ENCODE data around the gene PLEKHS1.
"Not testable (repeated sequence)": the region's sequence is repeated elsewhere in the genome, so short reads cannot be mapped to it uniquely, and the experiment has no call there.

PLEKHS1 gene

DNA sequence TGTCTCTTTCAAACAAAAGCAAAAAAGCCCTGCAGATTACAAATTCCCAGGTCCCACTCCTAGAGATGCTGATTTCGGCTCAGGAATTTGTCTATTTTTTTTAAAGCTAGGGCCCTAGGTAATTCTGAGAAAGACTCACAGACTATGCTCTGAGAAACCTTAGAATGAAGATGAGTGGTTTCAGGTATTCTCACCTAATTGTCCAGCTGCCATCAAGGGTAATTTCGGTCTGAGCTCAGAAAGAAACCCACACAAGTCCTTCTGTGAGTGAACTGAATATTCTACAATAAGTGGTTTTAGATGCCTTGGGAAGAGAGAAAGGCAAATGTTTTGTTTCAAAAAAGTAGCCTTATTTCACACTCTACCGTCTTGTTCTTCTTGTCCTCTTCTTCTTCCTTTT, 56.7 kb downstream of the PLEKHS1 start:
- TF ChIP-seq, protein P1, sequence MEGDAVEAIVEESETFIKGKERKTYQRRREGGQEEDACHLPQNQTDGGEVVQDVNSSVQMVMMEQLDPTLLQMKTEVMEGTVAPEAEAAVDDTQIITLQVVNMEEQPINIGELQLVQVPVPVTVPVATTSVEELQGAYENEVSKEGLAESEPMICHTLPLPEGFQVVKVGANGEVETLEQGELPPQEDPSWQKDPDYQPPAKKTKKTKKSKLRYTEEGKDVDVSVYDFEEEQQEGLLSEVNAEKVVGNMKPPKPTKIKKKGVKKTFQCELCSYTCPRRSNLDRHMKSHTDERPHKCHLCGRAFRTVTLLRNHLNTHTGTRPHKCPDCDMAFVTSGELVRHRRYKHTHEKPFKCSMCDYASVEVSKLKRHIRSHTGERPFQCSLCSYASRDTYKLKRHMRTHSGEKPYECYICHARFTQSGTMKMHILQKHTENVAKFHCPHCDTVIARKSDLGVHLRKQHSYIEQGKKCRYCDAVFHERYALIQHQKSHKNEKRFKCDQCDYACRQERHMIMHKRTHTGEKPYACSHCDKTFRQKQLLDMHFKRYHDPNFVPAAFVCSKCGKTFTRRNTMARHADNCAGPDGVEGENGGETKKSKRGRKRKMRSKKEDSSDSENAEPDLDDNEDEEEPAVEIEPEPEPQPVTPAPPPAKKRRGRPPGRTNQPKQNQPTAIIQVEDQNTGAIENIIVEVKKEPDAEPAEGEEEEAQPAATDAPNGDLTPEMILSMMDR (IDR thresholded peaks at IDR 0.05; ENCODE audit: control insufficient read depth, extremely low read depth, insufficient read depth): no peak
- H3K4me3 ChIP-seq (ENCODE audit: low read depth, low read length): no peak overlapping the region
- DNase-seq (ENCODE audit: low read depth): no peak

DNA sequence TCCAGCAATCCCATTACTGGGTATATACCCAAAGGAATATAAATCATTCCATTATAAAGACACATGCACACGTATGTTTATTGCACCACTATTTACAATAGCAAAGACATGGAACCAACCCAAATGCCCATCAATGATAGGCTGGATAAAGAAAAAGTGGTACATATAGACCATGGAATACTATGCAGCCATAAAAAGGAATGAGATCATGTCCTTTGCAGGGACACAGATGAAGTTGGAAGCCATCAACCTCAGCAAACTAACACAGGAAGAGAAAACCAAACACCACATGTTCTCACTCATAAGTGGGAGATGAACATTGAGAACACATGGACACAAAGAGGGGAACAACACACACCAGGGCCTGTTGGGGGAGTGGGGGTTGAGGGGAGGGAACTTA, 63.2 kb downstream of the PLEKHS1 start:
- DNase-seq (ENCODE audit: low read depth); H3K4me3 ChIP-seq (ENCODE audit: low read depth, low read length): not testable (repeated sequence)

DNA sequence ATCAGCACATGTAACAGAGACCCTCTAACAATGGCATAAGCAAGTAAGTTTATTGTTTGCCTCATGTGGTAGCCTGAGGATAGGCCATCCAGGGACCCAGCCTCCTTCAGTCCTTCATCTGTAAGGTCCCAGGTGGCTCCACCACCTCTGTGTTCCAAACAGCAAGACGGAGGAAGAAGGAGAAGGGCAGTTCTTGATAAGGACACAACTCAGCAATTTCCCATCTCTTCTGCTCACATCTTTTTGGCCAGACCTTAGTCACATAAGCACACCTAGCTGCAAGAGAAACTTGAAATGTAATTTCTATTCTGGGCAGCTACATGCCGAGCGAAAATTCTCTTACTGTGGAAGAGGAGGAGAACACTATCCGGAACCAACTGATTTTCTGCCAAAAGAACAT, 68.5 kb downstream of the PLEKHS1 start:
- no peak for DNase-seq (ENCODE audit: low read depth)
- TF ChIP-seq, protein P1 (IDR thresholded peaks at IDR 0.05; ENCODE audit: control insufficient read depth, extremely low read depth, insufficient read depth): no peak
- H3K4me3 ChIP-seq (ENCODE audit: low read depth, low read length): no peak overlapping the region

DNA sequence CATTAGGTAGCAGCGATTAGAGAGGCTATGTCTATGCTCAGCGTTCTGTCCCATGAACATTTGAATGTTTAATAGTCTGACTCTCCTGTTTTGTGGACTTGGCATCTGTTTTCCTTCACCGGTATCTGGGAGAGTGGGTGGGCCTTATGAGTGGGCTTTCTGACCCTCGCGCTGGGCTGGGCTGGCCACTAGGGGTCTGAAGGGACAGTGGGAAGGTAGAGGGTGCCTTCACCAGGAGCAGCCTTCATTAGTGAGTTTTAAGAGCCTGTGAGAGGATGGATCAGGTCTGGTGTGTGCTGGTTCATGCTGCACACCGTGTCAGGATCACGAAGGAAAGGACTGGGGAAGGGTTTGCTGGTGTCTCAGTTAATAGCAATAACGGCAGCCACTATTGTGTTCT, 69.0 kb downstream of the PLEKHS1 start:
- no peak for DNase-seq (ENCODE audit: low read depth)
- TF ChIP-seq, protein P1 (IDR thresholded peaks at IDR 0.05; ENCODE audit: control insufficient read depth, extremely low read depth, insufficient read depth): no peak

DNA sequence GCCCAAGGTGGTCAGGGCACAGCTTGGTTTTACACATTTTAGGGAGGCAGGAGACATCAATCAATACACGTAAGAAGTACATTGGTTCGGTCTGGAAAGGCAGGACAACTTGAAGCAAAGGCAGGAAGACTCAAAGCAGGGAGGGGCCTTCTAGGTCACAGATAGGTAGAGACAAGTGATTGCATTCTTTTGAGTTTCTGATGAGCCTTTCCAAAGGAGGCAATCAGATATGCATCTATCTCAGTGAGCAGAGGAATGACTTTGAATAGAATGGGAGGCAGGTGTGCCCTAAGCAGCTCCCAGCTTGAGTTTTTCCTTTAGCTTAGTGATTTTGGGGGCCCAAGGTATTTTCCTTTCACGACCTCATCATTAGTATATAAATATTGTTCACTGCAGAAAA, 69.8 kb downstream of the PLEKHS1 start:
- not testable (repeated sequence) for H3K4me3 ChIP-seq (ENCODE audit: low read depth, low read length); DNase-seq (ENCODE audit: low read depth)

More for the DNA sequence above, 69.0 kb downstream of the PLEKHS1 start:
- no peak overlapping the region for H3K4me3 ChIP-seq (ENCODE audit: low read depth, low read length)

DNA sequence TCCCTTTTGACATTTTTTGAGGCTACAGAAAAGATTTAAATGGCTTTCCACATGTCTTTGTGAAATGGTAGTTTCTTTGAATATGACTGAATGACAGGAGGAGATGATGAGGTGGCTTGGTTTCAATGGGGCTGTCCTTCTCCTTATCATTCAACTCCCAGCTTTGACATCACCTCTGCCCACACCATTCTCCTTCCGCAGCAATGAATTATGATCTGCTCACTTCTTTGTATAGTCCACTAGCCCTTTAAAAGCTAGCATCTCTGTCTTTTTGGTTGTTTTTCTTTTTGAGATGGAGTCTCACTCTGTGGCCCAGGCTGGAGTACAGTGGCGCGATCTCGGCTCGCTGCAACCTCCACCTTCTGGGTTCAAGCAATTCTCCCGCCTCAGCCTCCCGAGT, 70.7 kb downstream of the PLEKHS1 start:
- no peak for DNase-seq (ENCODE audit: low read depth)
- H3K4me3 ChIP-seq (ENCODE audit: low read depth, low read length): no peak overlapping the region
- TF ChIP-seq, protein P1 (IDR thresholded peaks at IDR 0.05; ENCODE audit: control insufficient read depth, extremely low read depth, insufficient read depth): no peak

DNA sequence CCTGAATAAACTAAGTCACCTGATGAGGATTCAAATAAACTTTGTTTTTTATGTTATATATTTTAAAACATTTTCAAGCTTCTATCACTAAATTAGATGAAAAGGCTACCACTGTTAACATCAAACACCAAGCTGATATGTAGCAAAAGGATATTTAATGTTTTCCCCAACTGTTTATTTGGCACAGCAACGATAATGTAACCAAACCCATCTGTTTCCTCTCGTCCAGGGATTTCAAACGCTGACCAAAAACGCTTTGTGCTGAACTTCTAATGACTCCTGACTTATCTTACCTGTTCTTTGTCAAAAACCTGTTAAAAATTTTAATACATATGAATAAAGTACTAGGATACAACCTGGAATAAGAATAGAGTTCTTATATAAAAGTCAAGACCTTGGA, 71.9 kb downstream of the PLEKHS1 start:
- TF ChIP-seq, protein P1 (IDR thresholded peaks at IDR 0.05; ENCODE audit: control insufficient read depth, extremely low read depth, insufficient read depth): no peak
- no peak for DNase-seq (ENCODE audit: low read depth)
- no peak overlapping the region for H3K4me3 ChIP-seq (ENCODE audit: low read depth, low read length)

DNA sequence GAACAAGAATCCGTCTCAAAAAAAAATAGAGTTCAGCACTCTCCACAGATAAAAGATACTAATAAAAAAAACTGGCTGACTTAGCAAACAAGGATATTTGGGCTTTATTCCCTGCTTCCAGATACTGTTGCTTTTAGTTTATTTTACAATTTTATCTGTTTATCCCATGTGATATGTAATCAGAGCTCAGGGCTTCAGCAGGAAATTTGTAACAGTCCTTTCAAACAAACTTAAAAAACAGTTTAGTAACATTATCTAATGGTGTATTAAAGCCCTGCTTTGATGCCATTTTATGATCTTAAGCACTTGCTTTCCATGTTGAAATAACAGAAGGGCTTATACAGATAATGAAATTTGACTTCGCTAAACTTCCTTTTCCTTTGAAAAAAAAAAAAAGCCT, 74.3 kb downstream of the PLEKHS1 start:
- TF ChIP-seq, protein P1 (IDR thresholded peaks at IDR 0.05; ENCODE audit: control insufficient read depth, extremely low read depth, insufficient read depth): no peak
- DNase-seq (ENCODE audit: low read depth): no peak
- H3K4me3 ChIP-seq (ENCODE audit: low read depth, low read length): no peak overlapping the region

DNA sequence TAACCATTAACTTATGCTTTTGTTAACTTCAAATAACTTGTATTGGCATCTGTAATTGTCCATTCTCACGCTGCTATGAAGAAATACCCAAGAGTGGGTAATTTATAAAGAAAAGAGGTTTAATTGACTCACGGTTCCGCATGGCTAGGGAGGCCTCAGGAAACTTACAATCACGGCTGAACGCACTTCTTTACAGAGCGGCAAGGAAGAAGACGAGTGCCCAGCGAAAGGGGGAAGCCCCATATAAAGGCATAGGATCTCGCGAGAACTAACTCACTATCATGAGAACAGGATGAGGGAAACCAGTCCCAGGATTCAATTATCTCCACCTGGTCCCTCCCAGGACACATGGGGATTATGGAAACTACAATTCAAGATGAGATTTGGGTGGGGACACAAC, 77.1 kb downstream of the PLEKHS1 start:
- H3K4me3 ChIP-seq (ENCODE audit: low read depth, low read length); DNase-seq (ENCODE audit: low read depth): not testable (repeated sequence)
